Transverse colon (tissue), 4 donors: Measurements from ENCODE around the gene HIPK4. TPM values are rescaled to one million over a fixed set of nuclear protein-coding genes. Genes with fewer than 3 reads are reported as not detected.

Source experiments
- DNase-seq: peaks from one replicate; pipeline ENCODE4 v3.0.0-alpha.2; 2019
- H3K27ac ChIP-seq, 4 donors: fragments of 200-600 bp; sonication (generic); 2 replicates each; pipeline ENCODE4 v1.5.1; 2016 to 2018; ENCODE audit warnings: inconsistent platforms in 4 of 4
- H3K27me3 ChIP-seq: fragments of 200-600 bp; sonication (generic); 2 replicates; pipeline ENCODE4 v1.5.1; 2017; ENCODE audit warnings: inconsistent platforms
- H3K36me3 ChIP-seq, 4 donors: fragments of 200-600 bp; sonication (generic); 2 replicates each; pipeline ENCODE4 v1.5.1; 2017 to 2019; ENCODE audit warnings: inconsistent platforms in 4 of 4
- H3K4me1 ChIP-seq, 4 donors: fragments of 200-600 bp; sonication (generic); 2 replicates each; pipeline ENCODE4 v1.5.1; 2017 to 2020; ENCODE audit warnings: inconsistent platforms in 4 of 4
- H3K4me3 ChIP-seq, 4 donors: fragments of 200-600 bp; sonication (generic); 1 replicate in 1 of 4; 2 replicates in 3 of 4; pipeline versions ENCODE4 v1.5.1 to v1.6.1; 2017 to 2019; ENCODE audit warnings: inconsistent platforms in 4 of 4
- H3K9me3 ChIP-seq, 2 donors: fragments of 200-600 bp; sonication (generic); 2 replicates each; pipeline ENCODE4 v1.5.1; 2017 to 2019; ENCODE audit warnings: inconsistent platforms in 2 of 2
- EP300 ChIP-seq: sonication (generic); formaldehyde crosslinking; IDR thresholded peaks from one replicate; pipeline ENCODE4 v1.6.1; 2017; ENCODE audit warnings: antibody characterized with exemption, low read depth
- POLR2A ChIP-seq: fragments of 450-650 bp; IDR thresholded peaks from one replicate; pipeline ENCODE4 v1.6.1; 2016; ENCODE audit warnings: antibody characterized with exemption, mild to moderate bottlenecking, moderate library complexity
- POLR2AphosphoS5 ChIP-seq, 3 donors: sonication (generic); formaldehyde crosslinking; IDR thresholded peaks; one replicate each; pipeline ENCODE4 v1.6.1; 2016; ENCODE audit warnings: antibody characterized with exemption in 3 of 3
- WGBS, 2 donors: methylation state at CpG; one replicate each; pipeline ENCODE4 v1.1.5; 2018; ENCODE audit warnings: low coverage in 1 of 2; 5-methylcytosine and 5-hydroxymethylcytosine counted together
- in situ Hi-C, 4 donors: fragments of 200-750 bp; cut with MboI; loops; one replicate each; pipeline versions ENCODE4 v1.15.0 to v1.15.1; 2017; ENCODE audit warnings: low sequenced_read_pairs in 3 of 4, low pct_ligation_motif_present in 1 of 4, low pct_unique_long_range_greater_than_20kb in 1 of 4
- intact Hi-C: fragments of 100-400 bp; cut with DNase I; formaldehyde crosslinking; loops from one replicate; pipeline ENCODE4 v1.15.1; 2023; ENCODE audit warnings: low total_unique reads
- total RNA-seq, 4 donors: library from RNA; depleted of rRNA; stranded (reverse); fragments of >200 nt; gene quantifications; one replicate each; pipeline ENCODE4 v1.1.0, GENCODE V29; 2016
- TF ChIP-seq, protein P1 (sequence below), 5 experiments: fragments of 200-600 bp in 3 of 5; fragments of 450-650 bp in 2 of 5; sonication (generic) in 3 of 5; IDR thresholded peaks; 1 replicate in 2 of 5; 2 replicates in 3 of 5; pipeline ENCODE4 v1.5.1; 2016 to 2017; ENCODE audit warnings: antibody characterized with exemption in 5 of 5, inconsistent platforms in 3 of 5, mild to moderate bottlenecking in 2 of 5, moderate library complexity in 1 of 5

Gene HIPK4
- total RNA-seq, 4 donors from 2014 or later = 0.48 TPM; not detected in 3

DNA sequence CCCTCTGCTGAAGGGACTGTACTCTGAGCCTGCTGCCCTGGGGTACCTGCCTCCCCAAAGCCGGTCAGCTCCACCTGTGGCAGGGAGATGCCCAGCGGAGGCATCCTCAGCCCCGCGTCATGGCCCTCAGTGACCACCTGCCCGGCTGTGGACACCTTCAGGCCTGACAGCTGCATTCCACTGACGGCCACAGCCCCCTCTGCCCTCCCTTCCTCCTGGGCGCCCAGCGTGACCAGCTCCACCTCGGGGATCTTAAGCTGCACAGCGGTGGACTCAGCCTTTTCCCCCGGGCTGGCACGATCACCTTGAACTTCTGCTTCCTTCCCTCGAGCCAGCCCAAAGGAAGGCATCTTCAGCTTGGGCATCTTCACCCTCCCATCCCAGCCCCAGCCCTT is 4.8 kb upstream of the HIPK4 start:
- H3K4me3 ChIP-seq = no peak overlapping the region
- no peak overlapping the region for H3K27ac ChIP-seq
- H3K36me3 ChIP-seq = no peaks in the 10 kb centered on the region
- in situ Hi-C loops (no loop called here), intact Hi-C loops (no loop called here)
- H3K9me3 ChIP-seq = no peaks in the 10 kb centered on the region
- no peaks in the 10 kb centered on the region for H3K4me1 ChIP-seq
- no peaks in the 10 kb centered on the region for H3K27me3 ChIP-seq
- 70% methylated on average over 12 of the region's 13 CpGs; no CpG with 5 or more reads in 1 of the 2 donors for WGBS, 2 donors
- no peak for DNase-seq
- no peak for TF ChIP-seq POLR2AphosphoS5 (IDR thresholded peaks at IDR 0.05)
- TF ChIP-seq, protein P1, sequence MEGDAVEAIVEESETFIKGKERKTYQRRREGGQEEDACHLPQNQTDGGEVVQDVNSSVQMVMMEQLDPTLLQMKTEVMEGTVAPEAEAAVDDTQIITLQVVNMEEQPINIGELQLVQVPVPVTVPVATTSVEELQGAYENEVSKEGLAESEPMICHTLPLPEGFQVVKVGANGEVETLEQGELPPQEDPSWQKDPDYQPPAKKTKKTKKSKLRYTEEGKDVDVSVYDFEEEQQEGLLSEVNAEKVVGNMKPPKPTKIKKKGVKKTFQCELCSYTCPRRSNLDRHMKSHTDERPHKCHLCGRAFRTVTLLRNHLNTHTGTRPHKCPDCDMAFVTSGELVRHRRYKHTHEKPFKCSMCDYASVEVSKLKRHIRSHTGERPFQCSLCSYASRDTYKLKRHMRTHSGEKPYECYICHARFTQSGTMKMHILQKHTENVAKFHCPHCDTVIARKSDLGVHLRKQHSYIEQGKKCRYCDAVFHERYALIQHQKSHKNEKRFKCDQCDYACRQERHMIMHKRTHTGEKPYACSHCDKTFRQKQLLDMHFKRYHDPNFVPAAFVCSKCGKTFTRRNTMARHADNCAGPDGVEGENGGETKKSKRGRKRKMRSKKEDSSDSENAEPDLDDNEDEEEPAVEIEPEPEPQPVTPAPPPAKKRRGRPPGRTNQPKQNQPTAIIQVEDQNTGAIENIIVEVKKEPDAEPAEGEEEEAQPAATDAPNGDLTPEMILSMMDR (IDR thresholded peaks at IDR 0.05) = no peak
- TF ChIP-seq POLR2A = no peak
- TF ChIP-seq EP300 = no peak

DNA sequence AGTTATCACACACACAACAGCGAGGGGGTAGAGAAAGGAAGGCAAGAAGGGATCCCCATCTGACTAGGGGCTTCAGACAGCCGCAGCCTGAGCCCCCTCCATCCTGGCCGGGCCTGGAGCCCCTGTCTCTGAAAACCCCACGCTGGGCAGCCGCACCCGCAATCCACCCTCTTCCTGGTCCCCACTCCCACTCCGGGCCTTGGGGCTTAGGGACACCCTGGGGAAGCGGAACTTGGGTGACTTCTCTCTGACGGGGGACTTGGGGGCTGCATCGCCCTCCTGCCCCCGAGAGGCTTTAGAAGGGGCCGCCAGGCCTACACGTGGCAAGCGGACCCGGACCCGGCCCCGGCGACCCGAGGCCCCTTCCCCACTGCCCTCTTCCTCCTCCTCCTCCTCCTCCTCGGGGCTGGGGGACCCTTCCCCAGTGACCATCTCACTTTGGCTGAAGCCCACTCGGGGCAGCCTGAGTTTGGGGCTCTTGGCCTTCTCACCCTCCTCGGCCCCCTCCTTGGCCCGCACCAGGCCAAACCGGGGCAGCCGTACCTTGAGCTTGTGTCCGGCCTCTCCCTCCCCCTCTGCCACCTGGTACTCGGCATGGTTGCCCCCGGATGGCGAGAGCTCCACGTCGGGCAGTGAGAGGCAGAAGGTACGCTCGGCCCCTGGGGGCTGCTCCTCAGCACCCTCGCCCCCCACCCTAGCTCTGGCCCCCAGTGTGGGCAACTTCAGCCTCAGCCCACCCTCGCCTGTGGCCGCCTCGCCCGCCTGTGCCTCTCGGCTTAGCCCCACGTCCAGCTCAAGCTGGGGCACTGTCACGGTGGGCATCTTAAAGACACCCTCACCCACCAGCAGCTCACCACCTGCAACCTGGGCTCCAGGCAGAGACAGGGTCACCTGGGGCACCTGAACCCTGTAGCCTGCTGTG is 4.2 kb upstream of the HIPK4 start:
- Histone ChIP-seq H3K27ac (no peak overlapping the region), H3K36me3 (no peaks in the 10 kb centered on the region), H3K27me3 (no peaks in the 10 kb centered on the region), H3K4me3 (no peak overlapping the region), H3K9me3 (no peaks in the 10 kb centered on the region), H3K4me1 (no peaks in the 10 kb centered on the region)
- intact Hi-C loops (no loop called here), in situ Hi-C loops (no loop called here)
- WGBS, 2 donors = 87 to 91% methylated on average over 3 to 40 of the region's 41 CpGs
- no peak for DNase-seq
- TF ChIP-seq, protein P1 (IDR thresholded peaks at IDR 0.05) = no peak
- TF ChIP-seq POLR2AphosphoS5 (IDR thresholded peaks at IDR 0.05) = no peak
- TF ChIP-seq EP300 = no peak
- no peak for TF ChIP-seq POLR2A

DNA sequence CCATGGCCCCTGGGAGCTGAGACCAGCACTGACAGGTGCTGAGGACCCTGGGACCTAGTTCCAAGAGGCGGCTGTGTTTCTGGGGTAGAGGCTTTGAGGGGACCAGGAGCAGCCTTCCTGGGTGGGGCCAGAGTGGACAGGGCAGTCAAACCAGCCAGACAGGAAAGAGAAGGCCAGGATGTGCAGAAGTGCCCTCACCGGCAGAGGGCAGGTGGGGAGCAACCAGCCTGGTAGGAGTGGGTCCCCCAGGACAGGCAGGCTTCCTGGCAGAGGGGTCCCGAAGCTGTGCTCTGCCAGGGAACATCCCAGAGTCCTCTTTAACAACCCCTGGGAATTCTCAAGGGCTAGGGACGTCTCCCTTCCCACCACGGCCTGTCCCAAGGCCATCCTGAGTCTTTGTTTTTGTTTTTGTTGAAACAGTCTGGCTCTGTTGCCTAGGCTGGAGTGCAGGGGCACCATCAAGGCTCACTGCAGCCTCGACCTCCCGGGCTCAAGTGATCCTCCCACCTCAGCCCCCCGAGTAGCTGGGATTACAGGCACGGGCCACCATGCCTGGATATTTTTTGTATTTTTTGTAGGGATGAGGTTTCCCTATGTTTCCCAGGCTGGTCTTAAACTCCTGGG is 3.0 kb upstream of the HIPK4 start:
- no peaks in the 10 kb centered on the region for H3K36me3 ChIP-seq
- in situ Hi-C loops = no loop called here
- TF ChIP-seq POLR2A = no peak
- TF ChIP-seq EP300 = no peak
- TF ChIP-seq, protein P1 (IDR thresholded peaks at IDR 0.05) = peak; percentile 11 to 40 (median 29)
- H3K4me3 ChIP-seq = no peak overlapping the region
- 45% methylated on average over 9 of the region's 9 CpGs; no CpG with 5 or more reads in 1 of the 2 donors for WGBS, 2 donors
- DNase-seq = peak; percentile 52
- no peaks in the 10 kb centered on the region for H3K9me3 ChIP-seq
- intact Hi-C loops = no loop called here
- no peak overlapping the region for H3K27ac ChIP-seq
- H3K27me3 ChIP-seq = no peaks in the 10 kb centered on the region
- no peaks in the 10 kb centered on the region for H3K4me1 ChIP-seq

DNA sequence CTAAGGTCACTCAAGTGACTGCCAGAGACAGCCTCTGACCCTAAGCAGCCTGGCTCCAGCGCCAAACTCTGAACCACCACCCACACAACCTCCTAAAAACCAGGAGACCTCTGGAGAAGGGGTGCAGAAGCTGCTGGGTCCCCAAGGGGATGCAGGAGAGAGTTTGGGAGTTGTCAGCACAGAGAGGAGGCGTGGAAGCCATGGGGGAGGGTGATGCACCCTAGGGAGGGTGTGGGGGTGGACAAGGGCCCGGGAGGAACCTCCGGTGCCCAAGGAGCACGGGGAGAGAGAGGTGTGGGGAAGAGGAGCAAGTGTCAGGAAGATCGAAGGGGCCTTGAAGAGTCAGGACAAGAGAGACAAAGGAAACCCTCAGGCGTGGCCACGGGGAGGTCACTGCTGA is 2.1 kb upstream of the HIPK4 start:
- Histone ChIP-seq H3K4me3 (no peak overlapping the region), H3K27ac (no peak overlapping the region), H3K9me3 (no peaks in the 10 kb centered on the region), H3K4me1 (no peaks in the 10 kb centered on the region), H3K36me3 (no peaks in the 10 kb centered on the region), H3K27me3 (no peaks in the 10 kb centered on the region)
- DNase-seq = no peak
- TF ChIP-seq, protein P1 (IDR thresholded peaks at IDR 0.05) = no peak
- TF ChIP-seq POLR2AphosphoS5 (IDR thresholded peaks at IDR 0.05) = no peak
- no peak for TF ChIP-seq EP300
- TF ChIP-seq POLR2A = no peak
- 74 to 83% methylated on average over 8 of the region's 8 CpGs for WGBS, 2 donors
- intact Hi-C loops = no loop called here
- in situ Hi-C loops = no loop called here
